Measurements from ENCODE around the gene FAM118A. TPM values are rescaled to one million over a fixed set of nuclear protein-coding genes. Genes with fewer than 3 reads are reported as not detected.
A peak's percentile ranks its signal among the peaks of the same experiment; 100 is the strongest.

The FAM118A gene
- total and polyA plus RNA-seq, 2 experiments from 2014 or later, result 11.9 to 20.3 TPM

DNA sequence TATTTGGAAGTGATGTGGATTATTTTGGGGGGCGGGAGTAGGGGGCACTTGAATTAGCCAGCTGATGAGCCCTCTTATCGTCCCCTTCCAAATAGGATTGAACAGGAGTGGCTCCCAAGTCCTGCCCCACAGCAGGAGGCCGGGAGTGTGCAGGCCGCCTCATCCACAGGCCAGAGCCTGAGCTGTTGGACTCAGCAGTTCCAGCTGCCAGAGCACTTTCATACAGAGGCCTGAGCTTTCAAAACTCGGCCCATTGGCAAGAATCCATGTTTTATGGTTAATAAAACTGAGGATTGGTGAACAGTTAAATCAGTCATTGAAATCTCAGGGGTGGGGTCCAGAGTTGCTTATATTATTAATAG lies 9.6 kb downstream of the FAM118A start:
- Histone ChIP-seq H3K9me2 (ENCODE audit: insufficient read depth) (no peaks in the 10 kb centered on the region), H3K4me1 (ENCODE audit: insufficient read depth) (peaks cover 15% of the 10 kb centered on the region; the same call in 1 of the 2 replicates), H3K4me2 (no peak overlapping the region), H3K79me2 (replicated peaks; ENCODE audit: insufficient read depth) (peaks cover 81% of the 10 kb centered on the region), H2AFZ (no peak overlapping the region), H3K27me3 (ENCODE audit: insufficient read depth) (no peaks in the 10 kb centered on the region), H3F3A (replicated peaks; ENCODE audit: low read depth) (peaks cover 5% of the 10 kb centered on the region; the same call in 1 of the 2 replicates), H3K4me3 (no peak overlapping the region), H4K20me1 (replicated peaks; ENCODE audit: insufficient read depth) (peaks cover 21% of the 10 kb centered on the region), H3K27ac (ENCODE audit: low read depth) (no peak overlapping the region), H3K36me3 (ENCODE audit: insufficient read depth) (no peaks in the 10 kb centered on the region; the same call in 1 of the 2 replicates)
- Mint-ChIP-seq H3K36me3 (ENCODE audit: low read depth) (peaks cover 16% of the 10 kb centered on the region), H3K4me3 (no peak overlapping the region), H3K4me1 (peaks cover 24% of the 10 kb centered on the region), H3K27me3 (ENCODE audit: insufficient read depth, low read depth, poor library complexity) (peaks cover 5% of the 10 kb centered on the region), H3K9me3 (no peaks in the 10 kb centered on the region), H3K27ac (no peak overlapping the region; the same call in 1 of the 2 replicates)
- DNase-seq (ENCODE audit: low spot score) (peak; percentile 17), ATAC-seq (peak; percentile 32; the same call in 2 of the 3 replicates)
- no peak for TF ChIP-seq EZH2phosphoT487 (IDR thresholded peaks at IDR 0.05; ENCODE audit: unreplicated experiment)
- TF ChIP-seq ZNF114 (CRISPR knock-in tag; IDR thresholded peaks at IDR 0.05), result no peak
- TF ChIP-seq EZH2 (IDR thresholded peaks at IDR 0.05; ENCODE audit: low read depth, unreplicated experiment), result no peak
- TF ChIP-seq, protein P1, sequence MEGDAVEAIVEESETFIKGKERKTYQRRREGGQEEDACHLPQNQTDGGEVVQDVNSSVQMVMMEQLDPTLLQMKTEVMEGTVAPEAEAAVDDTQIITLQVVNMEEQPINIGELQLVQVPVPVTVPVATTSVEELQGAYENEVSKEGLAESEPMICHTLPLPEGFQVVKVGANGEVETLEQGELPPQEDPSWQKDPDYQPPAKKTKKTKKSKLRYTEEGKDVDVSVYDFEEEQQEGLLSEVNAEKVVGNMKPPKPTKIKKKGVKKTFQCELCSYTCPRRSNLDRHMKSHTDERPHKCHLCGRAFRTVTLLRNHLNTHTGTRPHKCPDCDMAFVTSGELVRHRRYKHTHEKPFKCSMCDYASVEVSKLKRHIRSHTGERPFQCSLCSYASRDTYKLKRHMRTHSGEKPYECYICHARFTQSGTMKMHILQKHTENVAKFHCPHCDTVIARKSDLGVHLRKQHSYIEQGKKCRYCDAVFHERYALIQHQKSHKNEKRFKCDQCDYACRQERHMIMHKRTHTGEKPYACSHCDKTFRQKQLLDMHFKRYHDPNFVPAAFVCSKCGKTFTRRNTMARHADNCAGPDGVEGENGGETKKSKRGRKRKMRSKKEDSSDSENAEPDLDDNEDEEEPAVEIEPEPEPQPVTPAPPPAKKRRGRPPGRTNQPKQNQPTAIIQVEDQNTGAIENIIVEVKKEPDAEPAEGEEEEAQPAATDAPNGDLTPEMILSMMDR (conservative IDR thresholded peaks at IDR 0.05; ENCODE audit: low read depth in 2 of 2), result no peak
- no peak for TF ChIP-seq NANOG (IDR thresholded peaks at IDR 0.05; ENCODE audit: borderline replicate concordance)

DNA sequence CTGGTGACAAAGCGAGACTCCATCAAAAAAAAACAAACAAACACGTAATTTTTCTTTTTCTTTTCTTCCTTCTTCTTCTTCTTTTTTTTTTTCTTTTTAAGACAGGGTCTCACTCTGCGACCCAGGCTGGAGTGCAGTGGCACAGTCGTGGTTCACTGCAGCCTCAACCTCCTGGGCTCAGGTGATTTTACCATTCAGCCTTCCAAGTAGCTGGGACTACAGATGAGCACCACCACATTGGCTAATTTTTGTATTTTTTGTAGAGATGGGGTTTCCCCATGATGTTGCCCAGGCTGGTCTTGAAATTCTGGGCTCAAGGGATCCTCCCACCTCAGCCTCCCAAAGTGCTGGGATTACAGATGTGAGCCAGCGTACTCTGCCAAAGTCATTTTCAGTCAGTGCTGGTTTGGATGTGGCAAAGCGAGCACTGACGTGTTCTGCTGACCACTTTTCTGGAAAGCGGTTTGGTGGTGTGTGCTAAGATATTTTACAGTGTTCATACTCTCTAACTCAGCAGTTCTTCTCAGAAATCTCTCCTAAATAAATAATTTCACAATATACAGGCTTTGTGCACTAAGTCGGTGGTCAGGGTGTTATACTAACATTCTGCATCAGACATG lies 10.7 kb downstream of the FAM118A start:
- Histone ChIP-seq H3K36me3 (ENCODE audit: insufficient read depth) (no peaks in the 10 kb centered on the region; the same call in 1 of the 2 replicates), H2AFZ (no peak overlapping the region), H3F3A (replicated peaks; ENCODE audit: low read depth) (peaks cover 5% of the 10 kb centered on the region; the same call in 1 of the 2 replicates), H3K79me2 (replicated peaks; ENCODE audit: insufficient read depth) (peaks cover 73% of the 10 kb centered on the region), H3K4me1 (ENCODE audit: insufficient read depth) (peaks cover 15% of the 10 kb centered on the region; the same call in 1 of the 2 replicates), H4K20me1 (replicated peaks; ENCODE audit: insufficient read depth) (peaks cover 21% of the 10 kb centered on the region), H3K27me3 (ENCODE audit: insufficient read depth) (no peaks in the 10 kb centered on the region), H3K4me3 (no peak overlapping the region), H3K9me2 (ENCODE audit: insufficient read depth) (no peaks in the 10 kb centered on the region), H3K4me2 (no peak overlapping the region), H3K27ac (ENCODE audit: low read depth) (no peak overlapping the region)
- no peak for ATAC-seq
- H3K27me3 Mint-ChIP-seq (ENCODE audit: insufficient read depth, low read depth, poor library complexity), result peaks cover 3% of the 10 kb centered on the region
- peaks cover 23% of the 10 kb centered on the region for H3K36me3 Mint-ChIP-seq (ENCODE audit: low read depth)
- TF ChIP-seq ZNF331 (CRISPR knock-in tag; IDR thresholded peaks at IDR 0.05; ENCODE audit: low read depth), result no peak
- TF ChIP-seq EZH2phosphoT487 (IDR thresholded peaks at IDR 0.05; ENCODE audit: unreplicated experiment), result no peak
- TF ChIP-seq ETS1 (IDR thresholded peaks at IDR 0.05), result no peak
- no peak for TF ChIP-seq STAT1 (IDR thresholded peaks at IDR 0.05; ENCODE audit: unreplicated experiment)
- TF ChIP-seq ZNF114 (CRISPR knock-in tag; IDR thresholded peaks at IDR 0.05), result no peak
- TF ChIP-seq, protein P2, sequence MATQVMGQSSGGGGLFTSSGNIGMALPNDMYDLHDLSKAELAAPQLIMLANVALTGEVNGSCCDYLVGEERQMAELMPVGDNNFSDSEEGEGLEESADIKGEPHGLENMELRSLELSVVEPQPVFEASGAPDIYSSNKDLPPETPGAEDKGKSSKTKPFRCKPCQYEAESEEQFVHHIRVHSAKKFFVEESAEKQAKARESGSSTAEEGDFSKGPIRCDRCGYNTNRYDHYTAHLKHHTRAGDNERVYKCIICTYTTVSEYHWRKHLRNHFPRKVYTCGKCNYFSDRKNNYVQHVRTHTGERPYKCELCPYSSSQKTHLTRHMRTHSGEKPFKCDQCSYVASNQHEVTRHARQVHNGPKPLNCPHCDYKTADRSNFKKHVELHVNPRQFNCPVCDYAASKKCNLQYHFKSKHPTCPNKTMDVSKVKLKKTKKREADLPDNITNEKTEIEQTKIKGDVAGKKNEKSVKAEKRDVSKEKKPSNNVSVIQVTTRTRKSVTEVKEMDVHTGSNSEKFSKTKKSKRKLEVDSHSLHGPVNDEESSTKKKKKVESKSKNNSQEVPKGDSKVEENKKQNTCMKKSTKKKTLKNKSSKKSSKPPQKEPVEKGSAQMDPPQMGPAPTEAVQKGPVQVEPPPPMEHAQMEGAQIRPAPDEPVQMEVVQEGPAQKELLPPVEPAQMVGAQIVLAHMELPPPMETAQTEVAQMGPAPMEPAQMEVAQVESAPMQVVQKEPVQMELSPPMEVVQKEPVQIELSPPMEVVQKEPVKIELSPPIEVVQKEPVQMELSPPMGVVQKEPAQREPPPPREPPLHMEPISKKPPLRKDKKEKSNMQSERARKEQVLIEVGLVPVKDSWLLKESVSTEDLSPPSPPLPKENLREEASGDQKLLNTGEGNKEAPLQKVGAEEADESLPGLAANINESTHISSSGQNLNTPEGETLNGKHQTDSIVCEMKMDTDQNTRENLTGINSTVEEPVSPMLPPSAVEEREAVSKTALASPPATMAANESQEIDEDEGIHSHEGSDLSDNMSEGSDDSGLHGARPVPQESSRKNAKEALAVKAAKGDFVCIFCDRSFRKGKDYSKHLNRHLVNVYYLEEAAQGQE (IDR thresholded peaks at IDR 0.05; ENCODE audit: unreplicated experiment), result no peak
- TF ChIP-seq, protein P1 (conservative IDR thresholded peaks at IDR 0.05; ENCODE audit: low read depth in 2 of 2), result no peak
- no peak for TF ChIP-seq POLR2AphosphoS5 (IDR thresholded peaks at IDR 0.05; ENCODE audit: low read depth)
- H3K27ac Mint-ChIP-seq, result no peak overlapping the region; the same call in 1 of the 2 replicates
- H3K4me3 Mint-ChIP-seq, result no peak overlapping the region
- H3K9me3 Mint-ChIP-seq, result no peaks in the 10 kb centered on the region
- no peak for DNase-seq (ENCODE audit: low spot score)
- peaks cover 24% of the 10 kb centered on the region for H3K4me1 Mint-ChIP-seq
